Neural progenitor cell (in vitro differentiated cells): ENCODE measurements around the gene ITGB1. TPM values are rescaled to one million over a fixed set of nuclear protein-coding genes. Genes with fewer than 3 reads are reported as not detected.

Experiments
- DNase-seq: peaks from one replicate; pipeline ENCODE4 v3.0.0-alpha.2; 2016; ENCODE audit warnings: low spot score
- H2AFZ ChIP-seq: fragments of 200-600 bp; sonication (generic); replicated peaks from 2 replicates; pipeline ENCODE4 v1.6.1; 2016; ENCODE audit warnings: antibody characterized with exemption
- H3F3A ChIP-seq: fragments of 200-600 bp; sonication (generic); 2 replicates; pipeline ENCODE4 v1.6.1; 2016; ENCODE audit warnings: antibody characterized with exemption, low read depth
- H3K27ac ChIP-seq: fragments of 200-600 bp; sonication (generic); 2 replicates; pipeline ENCODE4 v1.5.1; 2016; ENCODE audit warnings: mild to moderate bottlenecking
- H3K27me3 ChIP-seq: fragments of 200-600 bp; sonication (generic); 2 replicates; pipeline ENCODE4 v1.6.1; 2016; ENCODE audit warnings: mild to moderate bottlenecking, moderate library complexity
- H3K36me3 ChIP-seq: fragments of 200-600 bp; sonication (generic); 2 replicates; pipeline ENCODE4 v1.5.1; 2016
- H3K4me1 ChIP-seq: fragments of 200-600 bp; sonication (generic); 2 replicates; pipeline ENCODE4 v1.6.1; 2016; ENCODE audit warnings: mixed run types
- H3K4me2 ChIP-seq: fragments of 200-600 bp; sonication (generic); 2 replicates; pipeline ENCODE4 v1.6.1; 2016
- H3K4me3 ChIP-seq: fragments of 200-600 bp; sonication (generic); 2 replicates; pipeline ENCODE4 v1.5.1; 2016
- H3K79me2 ChIP-seq: fragments of 200-600 bp; sonication (generic); 2 replicates; pipeline ENCODE4 v1.6.1; 2016; ENCODE audit warnings: low read depth
- H3K9ac ChIP-seq: fragments of 200-600 bp; sonication (generic); 2 replicates; pipeline ENCODE4 v1.6.1; 2016
- H3K9me3 ChIP-seq: fragments of 200-600 bp; sonication (generic); 2 replicates; pipeline ENCODE4 v1.5.1; 2016; ENCODE audit warnings: low read depth
- H4K20me1 ChIP-seq: fragments of 200-600 bp; sonication (generic); 2 replicates; pipeline ENCODE4 v1.6.1; 2016; ENCODE audit warnings: low read depth
- H3K27ac Mint-ChIP-seq: 3 replicates; pipeline ENCODE4 v1.8.0; 2021; ENCODE audit warnings: mixed read lengths
- H3K27me3 Mint-ChIP-seq: 2 replicates; pipeline ENCODE4 v1.8.0; 2022; ENCODE audit warnings: low read depth, mild to moderate bottlenecking, inconsistent platforms, moderate library complexity, mixed read lengths; ENCODE audit not compliant: insufficient read depth
- H3K36me3 Mint-ChIP-seq: 3 replicates; pipeline ENCODE4 v1.8.0; 2021; ENCODE audit warnings: mixed read lengths
- H3K4me1 Mint-ChIP-seq: 3 replicates; pipeline ENCODE4 v1.8.0; 2021; ENCODE audit warnings: mixed read lengths
- H3K4me3 Mint-ChIP-seq: 3 replicates; pipeline ENCODE4 v1.8.0; 2021; ENCODE audit warnings: mild to moderate bottlenecking, moderate library complexity, mixed read lengths
- H3K9me3 Mint-ChIP-seq: 3 replicates; pipeline ENCODE4 v1.8.0; 2020; ENCODE audit warnings: mixed read lengths
- EZH2 ChIP-seq: fragments of 200-600 bp; sonication (generic); IDR thresholded peaks from 2 replicates; pipeline ENCODE4 v1.6.1; 2017; ENCODE audit warnings: antibody characterized with exemption, mild to moderate bottlenecking, moderate library complexity
- EZH2phosphoT487 ChIP-seq: fragments of 200-600 bp; sonication (generic); IDR thresholded peaks from 2 replicates; pipeline ENCODE4 v1.6.1; 2017; ENCODE audit warnings: antibody characterized with exemption
- total RNA-seq: library from RNA; depleted of rRNA; stranded (reverse); fragments of >200 nt; gene quantifications from 2 replicates; pipeline ENCODE4 v1.2.3, GENCODE V29; 2015; ENCODE audit warnings: low replicate concordance
- TF ChIP-seq, protein P1 (sequence below): fragments of 200-600 bp; sonication (generic); IDR thresholded peaks from 2 replicates; pipeline ENCODE4 v1.5.1; 2017; ENCODE audit warnings: antibody characterized with exemption, mild to moderate bottlenecking

The ITGB1 gene
- total RNA-seq, 1 donor from 2014 or later, result 358 TPM

DNA sequence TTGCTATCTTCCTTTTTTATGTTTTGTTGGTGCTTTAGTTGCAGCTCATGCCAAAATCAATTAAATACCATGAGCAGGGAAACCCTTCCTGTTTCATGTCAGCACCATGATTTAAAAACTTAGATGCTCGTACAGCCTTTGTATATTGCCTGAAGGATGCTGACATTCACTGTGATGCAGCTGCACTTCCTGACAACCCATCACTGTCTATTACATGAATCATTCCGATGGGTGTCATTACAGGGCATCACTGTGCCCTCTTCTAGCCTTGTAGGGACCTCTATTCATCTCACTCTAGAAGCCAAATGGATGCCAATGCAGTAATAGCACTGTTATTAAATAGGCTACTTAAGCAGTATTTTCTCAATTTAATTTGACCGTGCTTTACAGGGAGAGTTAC lies 18.3 kb upstream of the ITGB1 start:
- Histone ChIP-seq H2AFZ (no peak overlapping the region), H3K4me2 (no peak overlapping the region), H3F3A (peaks cover 14% of the 10 kb centered on the region), H3K4me1 (no peaks in the 10 kb centered on the region), H3K4me3 (no peak overlapping the region), H3K9ac (no peak overlapping the region), H3K9me3 (no peaks in the 10 kb centered on the region), H3K27ac (no peak overlapping the region), H3K79me2 (no peaks in the 10 kb centered on the region), H3K36me3 (no peaks in the 10 kb centered on the region), H3K27me3 (no peaks in the 10 kb centered on the region), H4K20me1 (no peaks in the 10 kb centered on the region)
- Mint-ChIP-seq H3K27ac (no peak overlapping the region), H3K4me1 (peaks cover 32% of the 10 kb centered on the region), H3K36me3 (no peaks in the 10 kb centered on the region), H3K9me3 (no peaks in the 10 kb centered on the region), H3K27me3 (peaks cover 2% of the 10 kb centered on the region), H3K4me3 (no peak overlapping the region)
- TF ChIP-seq EZH2phosphoT487 (no peak), EZH2 (no peak)
- TF ChIP-seq, protein P1, sequence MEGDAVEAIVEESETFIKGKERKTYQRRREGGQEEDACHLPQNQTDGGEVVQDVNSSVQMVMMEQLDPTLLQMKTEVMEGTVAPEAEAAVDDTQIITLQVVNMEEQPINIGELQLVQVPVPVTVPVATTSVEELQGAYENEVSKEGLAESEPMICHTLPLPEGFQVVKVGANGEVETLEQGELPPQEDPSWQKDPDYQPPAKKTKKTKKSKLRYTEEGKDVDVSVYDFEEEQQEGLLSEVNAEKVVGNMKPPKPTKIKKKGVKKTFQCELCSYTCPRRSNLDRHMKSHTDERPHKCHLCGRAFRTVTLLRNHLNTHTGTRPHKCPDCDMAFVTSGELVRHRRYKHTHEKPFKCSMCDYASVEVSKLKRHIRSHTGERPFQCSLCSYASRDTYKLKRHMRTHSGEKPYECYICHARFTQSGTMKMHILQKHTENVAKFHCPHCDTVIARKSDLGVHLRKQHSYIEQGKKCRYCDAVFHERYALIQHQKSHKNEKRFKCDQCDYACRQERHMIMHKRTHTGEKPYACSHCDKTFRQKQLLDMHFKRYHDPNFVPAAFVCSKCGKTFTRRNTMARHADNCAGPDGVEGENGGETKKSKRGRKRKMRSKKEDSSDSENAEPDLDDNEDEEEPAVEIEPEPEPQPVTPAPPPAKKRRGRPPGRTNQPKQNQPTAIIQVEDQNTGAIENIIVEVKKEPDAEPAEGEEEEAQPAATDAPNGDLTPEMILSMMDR, result no peak
- no peak for DNase-seq

DNA sequence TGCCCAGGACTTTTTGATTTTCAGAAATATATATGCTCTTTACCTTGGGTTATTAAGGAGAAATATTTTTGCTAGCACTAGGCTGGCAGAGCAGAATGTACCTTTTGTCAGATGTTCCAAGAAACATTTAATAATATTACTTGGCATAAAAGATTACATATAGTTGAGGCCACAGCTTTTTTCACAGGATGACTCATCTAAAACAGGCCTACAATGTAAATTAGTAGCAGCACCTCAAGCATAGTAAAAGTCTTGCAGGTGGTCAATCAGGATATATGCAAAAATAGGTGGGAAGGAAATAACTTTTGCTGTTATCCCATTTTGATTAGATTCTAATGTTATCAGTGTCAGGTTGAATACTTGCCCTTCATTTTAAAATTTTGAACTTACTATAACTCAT lies 14.9 kb upstream of the ITGB1 start:
- no peak overlapping the region for H3K4me3 ChIP-seq
- DNase-seq, result no peak

DNA sequence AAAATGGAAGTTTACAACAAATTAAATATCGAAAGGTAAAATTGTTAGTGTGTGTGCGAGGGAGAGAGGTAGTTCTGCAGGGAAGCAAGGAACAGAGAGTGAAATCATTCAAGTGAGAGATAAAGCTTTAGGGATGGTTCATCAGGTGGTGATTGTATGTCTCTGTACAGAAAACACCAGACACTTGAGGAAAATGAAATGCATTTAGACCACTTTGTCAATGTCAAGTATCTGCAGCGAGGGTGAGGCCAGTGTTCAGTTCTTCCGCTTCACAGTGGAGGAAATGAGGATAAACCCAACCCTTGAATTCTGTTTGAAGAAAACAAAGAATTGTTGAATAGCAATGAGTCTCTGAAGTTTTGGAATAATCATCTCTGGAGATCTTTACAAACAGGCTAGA lies 14.4 kb upstream of the ITGB1 start:
- peaks cover 21% of the 10 kb centered on the region for H3K4me1 Mint-ChIP-seq
- no peak overlapping the region for H3K4me2 ChIP-seq
- no peaks in the 10 kb centered on the region for H3K27me3 Mint-ChIP-seq
- H3K9ac ChIP-seq, result no peak overlapping the region
- H3K27ac Mint-ChIP-seq, result peak overlapping the region; percentile 28
- H4K20me1 ChIP-seq, result no peaks in the 10 kb centered on the region
- H3K36me3 ChIP-seq, result no peaks in the 10 kb centered on the region
- no peaks in the 10 kb centered on the region for H3K27me3 ChIP-seq
- no peak for DNase-seq
- TF ChIP-seq EZH2, result no peak
- H3K4me1 ChIP-seq, result no peaks in the 10 kb centered on the region
- H3K79me2 ChIP-seq, result no peaks in the 10 kb centered on the region
- H3K9me3 Mint-ChIP-seq, result no peaks in the 10 kb centered on the region
- no peaks in the 10 kb centered on the region for H3K9me3 ChIP-seq
- H3K4me3 Mint-ChIP-seq, result no peak overlapping the region
- no peak overlapping the region for H2AFZ ChIP-seq
- no peaks in the 10 kb centered on the region for H3K36me3 Mint-ChIP-seq
- no peaks in the 10 kb centered on the region for H3F3A ChIP-seq
- H3K27ac ChIP-seq, result no peak overlapping the region
- no peak overlapping the region for H3K4me3 ChIP-seq

More for the DNA sequence above, 14.9 kb upstream of the ITGB1 start:
- Histone ChIP-seq H3K9ac (no peak overlapping the region), H3K27ac (no peak overlapping the region), H2AFZ (no peak overlapping the region), H3K4me1 (no peaks in the 10 kb centered on the region), H3K36me3 (no peaks in the 10 kb centered on the region), H3K79me2 (no peaks in the 10 kb centered on the region), H3F3A (no peaks in the 10 kb centered on the region), H4K20me1 (no peaks in the 10 kb centered on the region), H3K9me3 (no peaks in the 10 kb centered on the region), H3K4me2 (no peak overlapping the region), H3K27me3 (no peaks in the 10 kb centered on the region)
- Mint-ChIP-seq H3K4me3 (no peak overlapping the region), H3K4me1 (peaks cover 21% of the 10 kb centered on the region), H3K36me3 (no peaks in the 10 kb centered on the region), H3K27ac (no peak overlapping the region), H3K27me3 (no peaks in the 10 kb centered on the region), H3K9me3 (no peaks in the 10 kb centered on the region)
- TF ChIP-seq, protein P1, result no peak
- TF ChIP-seq EZH2, result no peak
- no peak for TF ChIP-seq EZH2phosphoT487

GRCh38 chr10:32971536-32972091 lies 13.6 kb upstream of the ITGB1 start:
- Mint-ChIP-seq H3K4me3 (no peak overlapping the region), H3K9me3 (peaks cover under 1% of the 10 kb centered on the region), H3K4me1 (peaks cover 21% of the 10 kb centered on the region), H3K36me3 (peaks cover under 1% of the 10 kb centered on the region), H3K27me3 (no peaks in the 10 kb centered on the region), H3K27ac (no peak overlapping the region)
- Histone ChIP-seq H2AFZ (peak overlapping the region; percentile 20), H3K27me3 (no peaks in the 10 kb centered on the region), H3K4me3 (no peak overlapping the region), H4K20me1 (no peaks in the 10 kb centered on the region), H3F3A (no peaks in the 10 kb centered on the region), H3K9ac (no peak overlapping the region), H3K4me1 (no peaks in the 10 kb centered on the region), H3K36me3 (no peaks in the 10 kb centered on the region), H3K27ac (no peak overlapping the region), H3K4me2 (no peak overlapping the region), H3K9me3 (no peaks in the 10 kb centered on the region), H3K79me2 (no peaks in the 10 kb centered on the region)
- TF ChIP-seq EZH2, result no peak
- TF ChIP-seq, protein P1, result no peak
- TF ChIP-seq EZH2phosphoT487, result no peak
- DNase-seq, result no peak
